HepG2 (cell line): ENCODE data around the gene PIAS1. TPM values are rescaled to one million over a fixed set of nuclear protein-coding genes. Genes with fewer than 3 reads are reported as not detected.

Source experiments
- ATF6 ChIP-seq: sonication (generic); formaldehyde crosslinking; conservative IDR thresholded peaks from 2 replicates; pipeline ENCODE4 v1.4.0; 2020; ENCODE audit warnings: missing genetic modification reagents
- CHD4 ChIP-seq: fragments of 200-600 bp; sonication (generic); IDR thresholded peaks from 2 replicates; pipeline ENCODE4 v1.7.0; 2017; ENCODE audit warnings: mild to moderate bottlenecking, low read length, borderline replicate concordance
- ERF ChIP-seq: IDR thresholded peaks from 2 replicates; pipeline ENCODE4 v1.6.1; 2018; ENCODE audit warnings: missing biosample characterization, missing genetic modification reagents
- EZH2 ChIP-seq: conservative IDR thresholded peaks from 2 replicates; pipeline ENCODE4 v1.6.1; 2012; ENCODE audit warnings: mild to moderate bottlenecking, low read depth, low read length, moderate library complexity
- NR2C2 ChIP-seq: sonication (generic); formaldehyde crosslinking; IDR thresholded peaks from 2 replicates; pipeline ENCODE4 v1.4.0; 2020; ENCODE audit warnings: missing genetic modification reagents, mild to moderate bottlenecking, moderate library complexity, borderline replicate concordance
- PHB2 ChIP-seq: fragments of 450-650 bp; IDR thresholded peaks from 2 replicates; pipeline ENCODE4 v1.6.1; 2018; ENCODE audit not compliant: partially characterized antibody
- PHF20 ChIP-seq: sonication (generic); formaldehyde crosslinking; IDR thresholded peaks from 2 replicates; pipeline ENCODE4 v1.5.0; 2020; ENCODE audit warnings: mild to moderate bottlenecking, missing genetic modification reagents
- PRMT3 ChIP-seq: sonication (generic); formaldehyde crosslinking; IDR thresholded peaks from 2 replicates; pipeline ENCODE4 v1.8.1; 2022; ENCODE audit warnings: low read depth, mild to moderate bottlenecking, moderate library complexity, missing genetic modification reagents, borderline replicate concordance
- REPIN1 ChIP-seq: sonication (generic); formaldehyde crosslinking; IDR thresholded peaks from 2 replicates; pipeline ENCODE4 v1.8.0; 2022; ENCODE audit warnings: missing genetic modification reagents, low read depth, mild to moderate bottlenecking, borderline replicate concordance
- SIX1 ChIP-seq: sonication (generic); formaldehyde crosslinking; IDR thresholded peaks from 2 replicates; pipeline ENCODE4 v1.4.0; 2020; ENCODE audit warnings: missing genetic modification reagents, borderline replicate concordance
- SYNCRIP ChIP-seq: fragments of 200-400 bp; formaldehyde crosslinking; IDR thresholded peaks from 2 replicates; pipeline ENCODE4 v1.6.1; 2018; ENCODE audit warnings: mild to moderate bottlenecking, low read depth, low read length; ENCODE audit not compliant: insufficient read depth
- THRA ChIP-seq: sonication (generic); formaldehyde crosslinking; IDR thresholded peaks from 2 replicates; pipeline ENCODE4 v1.4.0; 2020; ENCODE audit warnings: missing genetic modification reagents, borderline replicate concordance
- TMF1 ChIP-seq: sonication (generic); formaldehyde crosslinking; IDR thresholded peaks from 2 replicates; pipeline ENCODE4 v1.8.1; 2022; ENCODE audit warnings: low read depth, missing genetic modification reagents
- TRAFD1 ChIP-seq: sonication (generic); formaldehyde crosslinking; IDR thresholded peaks from 2 replicates; pipeline ENCODE4 v1.5.1; 2020; ENCODE audit warnings: missing genetic modification reagents, mild to moderate bottlenecking, borderline replicate concordance
- ZKSCAN5 ChIP-seq: sonication (generic); formaldehyde crosslinking; IDR thresholded peaks from 2 replicates; pipeline ENCODE4 v1.5.1; 2020; ENCODE audit warnings: mild to moderate bottlenecking, missing genetic modification reagents
- ZMYM4 ChIP-seq: sonication (generic); formaldehyde crosslinking; IDR thresholded peaks from 2 replicates; pipeline ENCODE4 v1.8.1; 2023; ENCODE audit warnings: mild to moderate bottlenecking, missing genetic modification reagents
- ZNF251 ChIP-seq: sonication (generic); formaldehyde crosslinking; IDR thresholded peaks from 2 replicates; pipeline ENCODE4 v1.9.0; 2021; ENCODE audit warnings: mild to moderate bottlenecking, missing genetic modification reagents
- ZNF275 ChIP-seq: sonication (generic); formaldehyde crosslinking; IDR thresholded peaks from 2 replicates; pipeline ENCODE4 v1.8.0; 2022; ENCODE audit warnings: missing genetic modification reagents, mild to moderate bottlenecking, inconsistent platforms, borderline replicate concordance
- ZNF317 ChIP-seq: sonication (generic); formaldehyde crosslinking; IDR thresholded peaks from 2 replicates; pipeline ENCODE4 v1.5.0; 2020; ENCODE audit warnings: mild to moderate bottlenecking, missing genetic modification reagents
- ZNF580 ChIP-seq: IDR thresholded peaks from 2 replicates; pipeline ENCODE4 v1.6.1; 2016; ENCODE audit warnings: low read depth, borderline replicate concordance
- ZNF629 ChIP-seq: sonication (generic); formaldehyde crosslinking; conservative IDR thresholded peaks from 2 replicates; pipeline ENCODE4 v1.5.0; 2020; ENCODE audit warnings: missing genetic modification reagents
- ZNF841 ChIP-seq: sonication (generic); formaldehyde crosslinking; IDR thresholded peaks from 2 replicates; pipeline ENCODE4 v1.8.1; 2023; ENCODE audit warnings: missing genetic modification reagents, borderline replicate concordance
- polyA plus RNA-seq, 8 experiments: library from polyadenylated mRNA; depleted of rRNA in 3 of 8; stranded (reverse) in 7 of 8; unstranded in 1 of 8; fragments of >200 nt; fragmentation: Illumina TruSeq in 4 of 8; extraction: Trizol in 4 of 8; gene quantifications; 2 replicates each; pipeline versions ENCODE4 v1.2.1 to v1.2.3, GENCODE V29; 2011 to 2016; ENCODE audit warnings: low read depth in 4 of 8, missing spikeins in 1 of 8, mixed read lengths in 1 of 8; ENCODE audit not compliant: insufficient read depth in 1 of 8
- total RNA-seq, 5 experiments: library from RNA; depleted of rRNA; stranded (reverse); fragments of >200 nt; fragmentation: Illumina TruSeq; extraction: Trizol; gene quantifications; 2 replicates each; pipeline ENCODE4 v1.2.3, GENCODE V29; 2016; ENCODE audit warnings: low read depth in 1 of 5

PIAS1 gene
- total and polyA plus RNA-seq, 2 of the 13 experiments (the other 11 are each of a cell fraction or from before 2014, with no cell fraction given), result 20.7 to 33.7 TPM

GRCh38 chr15:68204776-68205557 is 150.9 kb downstream of the PIAS1 start, which contains the start of gene CALML4 (continued):
- TF ChIP-seq SIX1, result no peak
- no peak for TF ChIP-seq ATF6 (CRISPR knock-in tag)
- TF ChIP-seq ZNF317 (CRISPR knock-in tag), result no peak
- 0 out of 2 replicates have a peak, but pooled peaks have one; percentile 22 for TF ChIP-seq NR2C2 (CRISPR knock-in tag)
- TF ChIP-seq TRAFD1 (CRISPR knock-in tag), result no peak
- TF ChIP-seq ZNF629, result no peak
- peak; percentile 61; the same call in 1 of the 2 replicates for TF ChIP-seq REPIN1 (CRISPR knock-in tag)
- TF ChIP-seq CHD4, result no peak
- TF ChIP-seq ERF (CRISPR knock-in tag), result no peak
- 0 out of 2 replicates have a peak, but pooled peaks have one; percentile 23 for TF ChIP-seq ZMYM4 (CRISPR knock-in tag)
- no peak for TF ChIP-seq PHF20 (CRISPR knock-in tag)
- TF ChIP-seq THRA (CRISPR knock-in tag), result no peak
- TF ChIP-seq TMF1 (CRISPR knock-in tag), result no peak
- TF ChIP-seq PHB2, result no peak
- no peak for TF ChIP-seq SYNCRIP
- TF ChIP-seq ZNF580 (CRISPR knock-in tag), result no peak
- TF ChIP-seq EZH2, result no peak
- no peak for TF ChIP-seq PRMT3 (CRISPR knock-in tag)
- TF ChIP-seq ZNF251 (CRISPR knock-in tag), result no peak
- no peak for TF ChIP-seq ZKSCAN5
- TF ChIP-seq ZNF275 (CRISPR knock-in tag), result no peak
- no peak for TF ChIP-seq ZNF841
